ENCODE measurements around the gene GPHN. TPM values are rescaled to one million over a fixed set of nuclear protein-coding genes. Genes with fewer than 3 reads are reported as not detected.

The GPHN gene
- total and polyA plus RNA-seq, 11 donors, result 15.2 to 37.1 (median 30.1) TPM

GRCh38 chr14:66859063-66859671 is 351.2 kb downstream of the GPHN start:
- Histone ChIP-seq H3K27ac (no peak overlapping the region), H3K27me3 (no peaks in the 10 kb centered on the region), H3K9me3 (no peaks in the 10 kb centered on the region), H3K36me3 (no peaks in the 10 kb centered on the region), H3K4me1 (no peaks in the 10 kb centered on the region), H3K4me3 (no peak overlapping the region)
- TF ChIP-seq POLR2A (IDR thresholded peaks at IDR 0.05) (no peak), CTCF (IDR thresholded peaks at IDR 0.05) (no peak)
- DNase-seq (peak in 1 of 5 donors; percentile 12), ATAC-seq (no peak)
- 93 to 98% (median 95%) methylated on average over 5 of the region's 5 CpGs for WGBS, 4 donors
- intact Hi-C loops (cut with DNase I), result no loop called here

DNA sequence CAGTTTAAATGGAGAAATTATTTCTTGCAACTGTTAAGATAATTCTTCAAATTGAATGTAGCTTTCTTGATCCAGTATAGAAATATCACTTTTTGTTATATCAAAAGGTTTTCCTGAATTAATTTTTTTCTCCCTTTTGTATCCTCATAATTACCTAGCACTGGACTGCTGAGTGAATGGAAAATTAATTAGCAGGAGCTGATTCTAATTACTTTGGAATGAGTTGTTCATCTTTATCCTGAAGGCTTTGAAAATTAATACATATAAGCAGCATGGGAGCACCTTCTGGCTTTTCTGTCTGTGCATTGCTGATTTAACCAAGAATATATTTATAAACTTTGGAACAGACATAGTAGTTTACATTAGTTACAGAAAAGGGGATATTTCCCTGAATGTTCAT is 373.6 kb downstream of the GPHN start:
- Histone ChIP-seq H3K9me3 (peaks cover 0 to 15% (median 0%) of the 10 kb centered on the region in 12 donors), H3K27ac (no peak overlapping the region), H3K4me3 (no peak overlapping the region), H3K36me3 (no peaks in the 10 kb centered on the region), H3K27me3 (no peaks in the 10 kb centered on the region), H3K4me1 (no peaks in the 10 kb centered on the region)
- DNase-seq, result no peak
- intact Hi-C loops (cut with DNase I), result no loop called here
- no peak for ATAC-seq
- TF ChIP-seq CTCF (IDR thresholded peaks at IDR 0.05), result no peak

- 90 to 100% (median 95%) methylated on average over 2 of the region's 2 CpGs for WGBS, 4 donors
- no peak for TF ChIP-seq CTCF (IDR thresholded peaks at IDR 0.05)
- TF ChIP-seq POLR2A (IDR thresholded peaks at IDR 0.05), result no peak
- no peak for DNase-seq
Observed at GRCh38 chr14:66884149-66884548, 376.2 kb downstream of the GPHN start.

DNA sequence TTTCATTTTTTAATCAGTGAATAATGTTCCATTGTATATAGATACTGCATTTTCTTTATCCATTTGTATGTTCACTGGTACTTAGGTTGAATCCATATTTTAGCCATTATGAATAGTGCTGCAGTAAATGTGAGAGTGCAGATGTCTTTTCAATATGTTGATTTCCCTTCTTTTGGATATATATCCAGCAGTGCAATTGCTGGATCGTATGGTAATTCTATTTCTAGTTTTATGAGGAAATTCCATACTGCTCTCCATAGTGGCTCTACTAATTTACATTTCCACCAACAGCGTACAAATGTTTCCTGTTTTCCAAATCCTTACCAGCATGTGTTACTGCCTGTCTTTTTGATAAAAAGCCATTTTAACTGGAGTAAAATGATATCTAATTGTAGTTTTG is 392.8 kb downstream of the GPHN start:
- Histone ChIP-seq H3K27me3 (no peaks in the 10 kb centered on the region), H3K36me3 (no peaks in the 10 kb centered on the region), H3K27ac (no peak overlapping the region), H3K4me1 (no peaks in the 10 kb centered on the region), H3K4me3 (no peak overlapping the region), H3K9me3 (peaks cover 0 to 20% (median 0%) of the 10 kb centered on the region in 12 donors)
- no peak for ATAC-seq
- no peak for TF ChIP-seq CTCF (IDR thresholded peaks at IDR 0.05)
- TF ChIP-seq POLR2A (IDR thresholded peaks at IDR 0.05), result no peak
- DNase-seq, result no peak
- intact Hi-C loops (cut with DNase I), result no loop called here
- 75 to 85% (median 78%) methylated on average over 2 of the region's 2 CpGs for WGBS, 4 donors

More at GRCh38 chr14:66884149-66884548, 376.2 kb downstream of the GPHN start:
- H3K9me3 ChIP-seq, result peaks cover 0 to 19% (median 3%) of the 10 kb centered on the region in 12 donors
- ATAC-seq, result no peak
- H3K27me3 ChIP-seq, result no peaks in the 10 kb centered on the region
- no peaks in the 10 kb centered on the region for H3K4me1 ChIP-seq
- intact Hi-C loops (cut with DNase I), result no loop called here
- no peak overlapping the region for H3K4me3 ChIP-seq
- no peak overlapping the region for H3K27ac ChIP-seq
- no peaks in the 10 kb centered on the region for H3K36me3 ChIP-seq

Measured in heart left ventricle (tissue), 16 donors.